Motor neuron (in vitro differentiated cells): ENCODE measurements around the gene FXYD6. TPM values are rescaled to one million over a fixed set of nuclear protein-coding genes. Genes with fewer than 3 reads are reported as not detected.

Experiments used
- ATAC-seq, 8 experiments: fragments of 200-7000 bp; cut with Tn5 transposase; replicated peaks in 6 of 8; 2 replicates each; pipeline ENCODE4 v1.8.0; 2021; ENCODE audit warnings: mild to moderate bottlenecking in 8 of 8, moderate library complexity in 8 of 8
- H3K27ac ChIP-seq, 2 donors: fragments of 250-450 bp; sonication (Bioruptor Pico); 2 replicates each; pipeline ENCODE4 v1.9.0; 2021; ENCODE audit warnings: antibody characterized with exemption in 2 of 2, mild to moderate bottlenecking in 2 of 2, moderate library complexity in 1 of 2
- H3K4me1 ChIP-seq, 2 donors: fragments of 250-450 bp; sonication (Bioruptor Pico); replicated peaks in 1 of 2; 2 replicates each; pipeline ENCODE4 v1.6.1; 2021; ENCODE audit warnings: antibody characterized with exemption in 2 of 2, mild to moderate bottlenecking in 2 of 2, moderate library complexity in 1 of 2
- H3K4me3 ChIP-seq, 5 donors: fragments of 250-450 bp; sonication (Bioruptor Pico); 2 replicates each; pipeline ENCODE4 v1.9.0; 2021; ENCODE audit warnings: antibody characterized with exemption in 5 of 5, mild to moderate bottlenecking in 5 of 5, moderate library complexity in 4 of 5
- WGBS, 10 experiments: fragments of 450-650 bp; shearing (Covaris generic); methylation state at CpG; one replicate each; pipeline ENCODE4 v1.0.0; 2022; 5-methylcytosine and 5-hydroxymethylcytosine counted together
- in situ Hi-C, 9 experiments: fragments of 400-800 bp; cut with MboI; loops; one replicate each; pipeline ENCODE4 v1.15.0; 2021; ENCODE audit warnings: low sequenced_read_pairs in 9 of 9, low pct_unique_long_range_greater_than_20kb in 2 of 9; ENCODE audit not compliant: unreplicated experiment in 9 of 9
- total RNA-seq, 8 experiments: library from RNA; unstranded; fragments of 300-600 nt; gene quantifications; 2 replicates each; pipeline versions ENCODE4 v1.2.3 to v1.2.4, GENCODE V29; 2022

The FXYD6 gene
- total RNA-seq, 8 experiments from 2014 or later, result 0.18 to 230 (median 114) TPM

DNA sequence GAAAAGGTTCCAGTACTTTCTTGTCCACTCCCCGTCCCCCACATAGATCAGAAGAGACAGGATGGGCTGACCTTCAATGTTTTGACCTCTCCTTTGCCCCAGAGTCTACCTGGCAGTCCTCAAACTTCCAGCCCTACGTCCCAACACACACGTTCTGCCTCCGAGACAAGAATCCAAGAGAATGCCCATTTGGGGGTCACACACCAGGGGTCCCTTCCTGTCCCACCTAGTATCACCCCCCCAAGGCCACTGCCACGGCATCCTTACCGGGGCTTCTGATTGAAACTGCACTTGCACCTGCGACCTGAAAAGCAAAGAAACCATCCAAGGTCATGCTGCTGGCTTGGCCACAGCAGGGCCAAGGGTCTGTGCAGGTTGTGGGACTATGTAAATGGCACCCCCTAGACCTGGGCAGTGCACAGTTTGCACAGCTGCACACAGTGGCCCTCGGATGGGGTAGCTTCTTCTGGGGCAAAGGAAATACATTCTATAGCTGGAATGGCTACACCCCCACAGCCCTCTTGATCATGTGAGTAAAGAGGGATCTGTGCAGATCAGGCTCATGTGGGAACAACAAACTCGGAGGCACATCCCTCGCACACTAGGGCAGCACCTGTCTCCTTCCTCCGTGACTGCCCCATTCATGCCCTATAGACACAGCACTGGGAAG lies 35.4 kb downstream of the FXYD6 start:
- in situ Hi-C loops, result loop anchor here in 7 of 9 experiments (5.0 to 25.0 kb wide), 4 partner anchors 96 to 221 kb away; partner anchors contain the start of gene TMPRSS13 (in 3 of the 7)
- WGBS, 10 experiments, result 29 to 100% (median 87%) methylated on average over 1 to 9 of the region's 11 CpGs; no CpG with 5 or more reads in 3 of the 10 experiments
- Histone ChIP-seq H3K27ac (no peak overlapping the region), H3K4me3 (no peak overlapping the region), H3K4me1 (peaks cover 14 to 21% of the 10 kb centered on the region in 2 donors)
- ATAC-seq, result no peak

DNA sequence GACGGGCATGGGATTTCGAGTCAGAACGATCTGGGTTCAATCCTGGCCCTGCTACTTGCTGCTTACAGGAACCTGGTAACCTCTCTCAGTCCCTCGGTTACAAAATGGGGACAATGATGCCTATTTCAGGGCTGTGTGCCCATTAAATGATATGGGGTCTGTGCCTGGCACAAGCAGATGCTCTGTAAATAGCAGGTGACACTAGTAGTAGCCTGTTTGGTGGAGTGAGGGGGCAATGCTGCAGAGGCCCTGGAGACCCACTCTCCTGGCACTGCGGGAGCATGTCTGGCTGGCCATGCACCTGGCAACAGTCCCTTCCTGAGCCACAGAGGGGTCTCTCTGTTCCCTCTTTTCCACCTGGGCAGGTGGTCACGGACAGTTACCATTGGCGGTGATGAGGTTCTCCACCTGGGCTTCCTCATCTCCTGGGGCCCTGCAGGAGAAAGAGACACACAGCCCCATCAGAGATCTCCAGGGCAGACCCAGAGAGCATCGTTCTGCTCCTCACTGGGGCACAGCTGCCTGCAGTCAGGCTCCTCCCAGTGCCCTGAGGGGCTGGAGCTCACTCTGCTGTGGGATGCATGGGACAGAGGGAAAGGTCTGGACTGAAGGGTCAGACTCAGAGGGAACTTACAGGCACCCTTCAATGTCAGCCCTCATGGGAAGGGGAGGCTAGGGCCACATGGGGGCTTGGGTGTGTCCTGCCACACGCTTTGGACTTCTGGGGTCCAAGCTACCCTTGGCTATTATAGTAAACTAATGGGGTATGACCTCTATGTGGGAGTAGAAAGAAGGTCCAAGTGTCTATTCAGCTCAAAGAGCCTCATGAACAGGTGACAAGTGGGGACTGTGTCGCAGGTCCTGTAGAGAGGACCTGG lies 36.3 kb downstream of the FXYD6 start:
- Histone ChIP-seq H3K4me3 (no peak overlapping the region), H3K27ac (no peak overlapping the region), H3K4me1 (peaks cover 16 to 21% of the 10 kb centered on the region in 2 donors)
- WGBS, 10 experiments, result 41 to 100% (median 79%) methylated on average over 1 to 5 of the region's 10 CpGs; no CpG with 5 or more reads in 6 of the 10 experiments
- in situ Hi-C loops, result loop anchor here in 8 of 9 experiments (5.0 to 25.0 kb wide), 4 partner anchors 97 to 222 kb away; partner anchors contain the start of gene TMPRSS13 (in 3 of the 8)
- ATAC-seq, result peak in 2 of 8 experiments; percentile 28 to 59

DNA sequence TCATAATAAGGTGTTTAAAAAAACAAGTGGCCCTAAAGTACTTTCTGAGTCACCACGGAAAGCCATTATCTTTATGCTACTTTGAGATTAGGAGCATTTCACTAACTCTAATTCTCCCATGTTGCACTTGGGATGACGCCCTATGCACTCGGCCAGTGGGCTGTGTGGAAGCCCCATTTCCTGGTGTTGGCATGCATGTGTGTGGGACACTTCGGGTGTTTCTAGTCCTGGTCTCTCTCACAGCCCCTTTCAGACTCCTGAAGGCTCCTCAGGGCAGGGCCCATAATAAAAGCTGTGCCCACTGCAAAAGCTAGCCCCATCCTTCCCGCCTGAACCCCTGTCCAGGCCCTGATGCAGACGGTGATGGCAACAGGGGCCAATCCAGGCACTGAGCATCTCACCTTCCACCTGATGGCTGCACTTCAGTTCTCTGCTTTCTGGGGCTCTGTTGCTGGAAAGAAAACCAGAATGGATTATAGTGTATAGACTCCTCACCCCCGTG lies 37.0 kb downstream of the FXYD6 start:
- H3K4me1 ChIP-seq, result peaks cover 22 to 27% of the 10 kb centered on the region in 2 donors
- ATAC-seq, result no peak
- 28 to 100% (median 76%) methylated on average over 1 to 7 of the region's 7 CpGs; no CpG with 5 or more reads in 2 of the 10 experiments for WGBS, 10 experiments
- in situ Hi-C loops, result loop anchor here in 7 of 9 experiments (10.0 to 25.0 kb wide), 3 partner anchors 98 to 223 kb away; partner anchors contain the start of gene TMPRSS13 (in 3 of the 7)
- no peak overlapping the region for H3K4me3 ChIP-seq
- H3K27ac ChIP-seq, result no peak overlapping the region

DNA sequence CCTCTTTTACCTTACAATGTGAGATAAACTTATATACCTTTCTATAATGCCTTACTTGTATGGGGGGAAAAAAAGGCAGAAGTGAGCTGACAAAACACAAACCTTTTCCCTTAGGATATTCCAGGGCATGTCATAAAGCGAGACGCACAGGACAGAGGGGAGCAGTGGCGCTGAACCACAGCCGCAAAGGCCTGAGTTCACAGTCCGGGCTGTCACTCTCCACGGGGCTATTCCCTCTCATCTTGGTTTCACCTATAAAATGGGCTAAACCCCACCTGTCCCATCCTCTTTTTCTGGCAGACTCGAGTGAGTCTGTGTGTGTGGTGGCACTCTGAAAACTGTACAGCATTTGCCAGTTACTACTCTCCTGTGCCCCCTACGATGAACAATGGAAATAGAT lies 37.6 kb downstream of the FXYD6 start:
- WGBS, 10 experiments, result 40 to 100% (median 73%) methylated on average over 1 to 8 of the region's 8 CpGs; no CpG with 5 or more reads in 1 of the 10 experiments
- ATAC-seq, result no peak
- H3K4me1 ChIP-seq, result peaks cover 26 to 33% of the 10 kb centered on the region in 2 donors
- in situ Hi-C loops, result loop anchor here in 7 of 9 experiments (10.0 to 25.0 kb wide), 3 partner anchors 98 to 223 kb away; partner anchors contain the start of gene TMPRSS13 (in 3 of the 7)
- H3K4me3 ChIP-seq, result no peak overlapping the region
- no peak overlapping the region for H3K27ac ChIP-seq

DNA sequence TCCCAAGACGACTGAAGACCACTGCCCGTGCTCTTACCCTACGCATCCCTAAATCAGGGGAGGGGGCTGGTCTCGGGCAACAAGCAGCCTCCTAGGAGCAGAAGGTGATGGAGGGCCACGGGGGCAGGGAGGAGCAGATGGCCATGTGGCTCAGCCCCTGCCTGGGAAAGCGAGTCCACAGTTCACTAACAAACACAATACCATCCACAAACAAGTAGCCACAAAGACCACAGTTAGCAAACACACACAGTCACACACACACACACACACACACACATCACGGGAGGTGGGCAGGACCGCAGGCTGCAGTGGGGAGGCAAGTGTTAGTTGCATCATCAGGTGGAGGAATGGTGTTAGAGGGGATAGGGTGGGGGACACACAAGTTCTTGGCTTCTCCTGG lies 38.7 kb downstream of the FXYD6 start:
- ATAC-seq, result peak in 1 of 8 experiments; percentile 3
- H3K4me1 ChIP-seq, result peaks cover 37 to 44% of the 10 kb centered on the region in 2 donors
- WGBS, 10 experiments, result 100% methylated on average over 1 of the region's 8 CpGs; no CpG with 5 or more reads in 9 of the 10 experiments
- in situ Hi-C loops, result loop anchor here in 7 of 9 experiments (10.0 to 25.0 kb wide), 3 partner anchors 100 to 225 kb away; partner anchors contain the start of gene TMPRSS13 (in 3 of the 7)
- H3K4me3 ChIP-seq, result no peak overlapping the region
- H3K27ac ChIP-seq, result no peak overlapping the region

DNA sequence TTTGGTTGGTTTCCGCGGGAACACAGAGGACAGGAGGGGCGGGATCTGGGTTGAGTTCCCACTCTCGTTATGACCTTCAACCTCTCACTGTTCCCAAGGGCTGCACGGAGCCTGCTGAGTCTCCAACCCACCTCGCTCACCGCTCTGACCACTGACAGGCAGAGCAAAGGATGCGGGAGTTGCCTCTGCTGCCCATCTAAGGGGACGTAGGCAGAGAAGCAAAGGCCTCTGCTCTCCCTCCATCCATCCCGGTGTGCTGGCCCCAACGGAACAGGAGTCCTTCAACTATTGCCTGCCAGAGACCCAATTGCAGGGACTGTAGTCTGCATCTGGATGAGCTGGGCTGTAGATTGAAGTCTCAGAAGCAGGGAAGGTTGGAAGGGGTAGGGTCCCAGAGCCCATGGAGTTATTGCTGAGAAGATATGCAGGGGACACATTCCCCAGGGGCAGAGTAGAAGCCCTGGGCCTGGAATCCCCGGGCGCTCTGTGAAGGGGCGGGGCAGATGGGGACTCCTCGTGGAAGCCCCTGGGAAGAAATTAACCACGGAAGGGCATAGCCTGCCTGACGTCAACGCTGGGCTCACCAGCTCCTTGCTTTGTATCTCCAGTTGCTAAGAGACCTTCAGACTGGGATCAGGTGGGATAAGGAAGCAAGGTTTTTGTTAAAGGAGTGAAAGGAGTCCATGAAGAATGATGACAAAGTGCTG lies 39.2 kb downstream of the FXYD6 start:
- 40 to 81% (median 65%) methylated on average over 1 to 13 of the region's 18 CpGs; no CpG with 5 or more reads in 1 of the 10 experiments for WGBS, 10 experiments
- H3K4me3 ChIP-seq, result no peak overlapping the region
- in situ Hi-C loops, result loop anchor here in 7 of 9 experiments (10.0 to 25.0 kb wide), 3 partner anchors 100 to 225 kb away; partner anchors contain the start of gene TMPRSS13 (in 3 of the 7)
- H3K4me1 ChIP-seq, result peaks cover 38 to 44% of the 10 kb centered on the region in 2 donors
- H3K27ac ChIP-seq, result peak overlapping the region in 1 of 2 donors; percentile 45
- ATAC-seq, result peak in 6 of 8 experiments; percentile 25 to 72 (median 47)

DNA sequence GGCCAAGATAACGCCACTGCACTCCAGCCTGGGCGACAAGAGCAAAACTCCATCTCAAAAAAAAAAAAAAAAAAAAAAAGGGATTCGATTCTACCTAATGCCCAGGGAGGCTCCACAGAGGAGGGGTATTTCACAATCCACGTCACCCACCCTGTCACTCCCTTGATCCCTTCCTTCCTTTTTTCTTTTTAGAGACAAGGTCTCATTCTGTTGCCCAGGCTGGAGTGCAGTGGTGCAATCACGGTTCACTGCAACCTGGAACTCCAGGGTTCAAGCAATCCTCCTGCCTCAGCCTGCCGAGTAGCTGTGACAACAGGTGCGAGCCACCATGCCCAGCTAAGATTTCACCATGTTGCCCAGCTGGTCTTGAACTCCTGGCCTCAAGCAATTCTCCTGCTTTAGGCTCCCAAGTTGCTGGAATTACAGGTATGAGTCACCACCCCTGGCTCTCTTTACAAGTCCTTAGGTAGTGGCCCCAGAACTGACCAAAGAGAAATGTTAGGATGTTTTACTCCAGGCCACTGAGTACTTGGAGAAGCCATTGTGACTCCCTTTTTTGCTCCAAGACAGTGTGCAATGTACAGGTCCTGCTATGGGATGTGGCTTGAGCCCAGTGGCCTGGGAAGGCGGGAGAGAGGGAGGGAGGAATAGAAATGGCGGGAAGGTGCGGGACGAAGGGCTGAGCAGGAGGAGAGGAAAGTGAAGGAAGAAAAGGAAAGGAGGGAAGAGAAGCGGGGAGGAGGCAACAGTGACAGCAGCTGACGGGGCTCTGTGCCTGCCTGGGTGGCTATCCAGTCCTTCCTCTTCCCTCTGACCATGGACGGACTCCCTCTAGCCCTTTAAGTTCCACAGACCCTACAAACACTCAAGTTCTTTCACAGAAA lies 40.1 kb downstream of the FXYD6 start:
- in situ Hi-C loops, result loop anchor here in 7 of 9 experiments (10.0 to 25.0 kb wide), 3 partner anchors 101 to 226 kb away; partner anchors contain the start of gene TMPRSS13 (in 3 of the 7)
- WGBS, 10 experiments, result 0 to 96% (median 84%) methylated on average over 1 to 8 of the region's 14 CpGs; no CpG with 5 or more reads in 1 of the 10 experiments
- Histone ChIP-seq H3K4me1 (peaks cover 38 to 44% of the 10 kb centered on the region in 2 donors), H3K27ac (peak overlapping the region in 1 of 2 donors; percentile 45), H3K4me3 (no peak overlapping the region)
- ATAC-seq, result no peak

DNA sequence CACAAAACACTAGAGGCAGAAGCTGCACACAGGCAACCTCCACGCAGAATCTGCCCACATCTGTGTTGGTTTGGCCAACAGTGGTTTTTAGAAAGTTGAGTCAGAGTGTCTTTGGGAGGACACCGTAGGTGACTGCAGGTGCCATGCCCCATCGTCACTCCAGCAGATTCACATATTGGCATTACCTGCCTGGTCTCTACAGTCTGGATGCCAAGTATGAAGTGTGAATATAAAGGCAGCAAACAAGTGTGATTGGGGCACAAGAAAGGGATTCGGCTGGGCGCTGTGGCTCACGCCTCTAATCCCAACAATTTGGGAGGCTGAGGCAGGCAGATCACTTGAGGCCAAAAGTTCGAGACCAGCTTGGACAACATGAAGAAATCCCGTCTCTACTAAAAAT lies 40.9 kb downstream of the FXYD6 start:
- WGBS, 10 experiments, result 50 to 100% (median 100%) methylated on average over 3 to 5 of the region's 8 CpGs; no CpG with 5 or more reads in 4 of the 10 experiments
- peaks cover 38 to 51% of the 10 kb centered on the region in 2 donors for H3K4me1 ChIP-seq
- no peak overlapping the region for H3K4me3 ChIP-seq
- ATAC-seq, result no peak
- H3K27ac ChIP-seq, result no peak overlapping the region
- in situ Hi-C loops, result loop anchor here in 7 of 9 experiments (10.0 to 25.0 kb wide), 3 partner anchors 102 to 227 kb away; partner anchors contain the start of gene TMPRSS13 (in 3 of the 7)

DNA sequence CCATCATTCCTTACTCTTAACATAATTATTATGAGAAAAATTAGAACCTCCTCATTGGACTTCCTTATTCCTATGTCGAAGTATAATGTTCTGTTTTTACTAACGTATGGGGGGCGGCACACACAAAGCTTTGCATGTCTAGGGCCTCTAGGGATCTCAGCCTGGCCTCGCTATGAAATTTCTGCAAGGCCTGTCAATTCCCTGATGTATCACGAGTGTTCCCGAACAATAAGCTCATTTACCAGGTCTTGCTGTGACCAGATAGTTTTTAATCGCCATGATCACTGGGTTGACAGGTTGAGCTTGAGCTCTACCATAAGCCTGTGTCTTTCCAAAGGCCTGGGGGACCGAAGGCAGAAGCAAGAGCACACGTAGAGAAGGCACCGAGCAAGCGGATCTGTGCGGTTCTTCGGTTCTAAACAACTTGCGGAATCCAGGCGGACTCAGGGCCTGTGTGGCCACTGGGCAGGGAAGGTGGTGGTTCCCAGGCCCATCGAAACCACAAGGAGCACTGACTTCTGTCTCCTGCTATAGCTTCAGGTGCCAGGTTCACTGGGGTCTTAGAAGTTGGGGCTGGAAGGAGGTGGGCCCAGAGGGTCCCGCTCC lies 41.5 kb downstream of the FXYD6 start:
- Histone ChIP-seq H3K4me3 (no peak overlapping the region), H3K4me1 (peaks cover 38 to 54% of the 10 kb centered on the region in 2 donors), H3K27ac (peak overlapping the region; percentile 20 to 47)
- in situ Hi-C loops, result loop anchor here in 7 of 9 experiments (10.0 to 25.0 kb wide), 3 partner anchors 102 to 227 kb away; partner anchors contain the start of gene TMPRSS13 (in 3 of the 7)
- peak in 3 of 8 experiments; percentile 2 to 14 (median 5) for ATAC-seq
- 30 to 98% (median 80%) methylated on average over 1 to 11 of the region's 17 CpGs; no CpG with 5 or more reads in 1 of the 10 experiments for WGBS, 10 experiments

DNA sequence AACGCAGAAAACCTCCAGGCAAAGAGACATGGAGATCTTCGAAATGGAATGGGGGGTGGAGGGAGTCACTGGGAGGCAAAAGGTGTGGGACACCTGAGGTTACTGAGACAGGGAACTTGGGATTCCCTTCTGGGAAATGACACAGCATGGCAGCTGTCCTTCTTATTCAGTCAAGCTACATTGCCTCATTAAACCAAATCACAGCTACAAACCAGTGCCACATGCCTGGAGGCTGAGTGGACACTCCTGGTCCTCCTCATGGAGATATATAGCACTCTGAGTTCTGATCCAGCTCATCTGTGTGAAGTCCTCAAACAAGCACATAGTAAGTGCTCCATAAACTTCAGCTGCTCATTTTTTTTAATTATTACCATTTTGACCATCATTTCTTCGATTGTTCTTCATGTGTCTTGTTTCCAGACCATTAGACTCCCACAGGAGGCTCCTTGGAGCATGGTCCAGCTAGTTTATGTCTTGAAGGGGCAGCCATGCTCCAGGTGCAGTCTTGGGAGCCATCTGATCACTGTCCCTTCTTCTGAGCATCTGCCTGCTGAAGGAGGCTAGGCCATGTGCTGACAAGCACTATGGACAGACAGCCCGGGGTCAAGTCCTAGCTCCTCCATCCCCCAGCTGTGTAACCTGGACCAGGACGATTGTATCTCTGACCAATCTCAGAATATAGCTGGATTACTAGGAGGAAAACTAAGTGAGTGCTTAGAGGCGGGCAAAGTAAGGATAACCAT lies 42.2 kb downstream of the FXYD6 start:
- in situ Hi-C loops, result loop anchor here in 7 of 9 experiments (10.0 to 25.0 kb wide), 3 partner anchors 103 to 228 kb away; partner anchors contain the start of gene TMPRSS13 (in 3 of the 7)
- H3K27ac ChIP-seq, result peak overlapping the region in 1 of 2 donors; percentile 47
- ATAC-seq, result no peak
- 18 to 100% (median 91%) methylated on average over 1 to 5 of the region's 6 CpGs; no CpG with 5 or more reads in 3 of the 10 experiments for WGBS, 10 experiments
- peaks cover 40 to 55% of the 10 kb centered on the region in 2 donors for H3K4me1 ChIP-seq
- H3K4me3 ChIP-seq, result no peak overlapping the region
